NCI-H345 treated with DMSO at 0.1 percent for 48 hours (cell line): ENCODE data around the gene AP5M1.
"Not testable (repeated sequence)": the region's sequence is repeated elsewhere in the genome, so short reads cannot be mapped to it uniquely, and the experiment has no call there.

Source experiments
- DNase-seq: peaks from one replicate; lab custom pipeline; 2025; ENCODE audit not compliant: unreplicated experiment; lab: John Stamatoyannopoulos, UW

Gene AP5M1

DNA sequence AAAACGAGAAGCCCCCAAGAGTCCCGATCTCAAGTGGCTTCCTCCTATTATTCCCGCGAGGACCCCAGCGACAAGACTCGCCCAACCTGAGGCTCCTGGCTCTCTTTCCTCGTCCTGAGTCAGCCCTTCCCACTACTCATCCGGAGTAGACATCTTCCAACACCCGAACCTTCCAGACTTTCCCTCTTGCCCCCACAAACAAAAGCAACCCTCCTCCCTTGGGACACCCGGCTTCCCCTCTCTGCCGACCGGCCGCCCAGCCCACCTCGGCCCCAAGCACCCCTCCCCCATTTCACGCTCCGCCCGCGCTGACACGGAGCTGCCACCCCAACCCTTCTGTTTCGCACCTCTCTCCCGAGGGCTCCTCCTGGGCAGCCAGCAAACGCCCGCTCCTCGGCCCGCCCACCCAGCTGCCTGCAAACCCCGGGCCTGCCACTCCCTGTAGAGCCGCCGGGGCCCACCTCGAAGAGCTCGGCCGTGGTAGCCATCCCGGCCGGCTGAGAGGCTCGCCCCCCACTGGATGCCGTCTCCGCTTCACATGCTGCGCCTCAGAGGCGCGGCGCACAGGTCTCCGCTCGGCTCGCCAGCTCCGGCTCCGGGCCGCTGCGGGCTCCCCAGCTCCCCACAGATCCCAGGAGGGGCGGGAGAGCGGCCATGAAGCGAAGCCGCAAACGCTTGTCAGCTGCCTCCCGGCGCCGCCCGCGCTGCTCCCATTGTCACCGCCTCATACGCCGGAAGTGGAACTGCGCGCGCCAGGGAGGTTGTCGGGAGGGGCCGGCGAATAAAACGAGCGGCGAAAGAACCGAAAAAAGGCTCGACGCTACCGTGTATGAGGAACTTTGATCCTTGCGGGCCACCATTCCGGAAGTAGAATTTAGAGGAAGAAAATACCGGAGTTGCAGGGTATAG lies at the start of gene AP5M1, which contains the start of gene EXOC5:
Gene AP5M1, plus strand, starts transcription at position 811 of the 909 bp plus-strand sequence. CDS start 344 bp downstream, outside the sequence.
Gene EXOC5, minus strand, starts transcription at position 745 of the 909 bp plus-strand sequence. Its CDS starts 257 bp downstream, at position 488.
- peak; percentile 87 for DNase-seq

GRCh38 chr14:57221931-57222330 lies 46.8 kb upstream of the AP5M1 start:
- DNase-seq, result no peak

- DNase-seq, result no peak
These were observed 41.7 kb upstream of the AP5M1 start for GRCh38 chr14:57227083-57227482.

GRCh38 chr14:57228320-57228719 lies 40.5 kb upstream of the AP5M1 start:
- DNase-seq, result not testable (repeated sequence)

DNA sequence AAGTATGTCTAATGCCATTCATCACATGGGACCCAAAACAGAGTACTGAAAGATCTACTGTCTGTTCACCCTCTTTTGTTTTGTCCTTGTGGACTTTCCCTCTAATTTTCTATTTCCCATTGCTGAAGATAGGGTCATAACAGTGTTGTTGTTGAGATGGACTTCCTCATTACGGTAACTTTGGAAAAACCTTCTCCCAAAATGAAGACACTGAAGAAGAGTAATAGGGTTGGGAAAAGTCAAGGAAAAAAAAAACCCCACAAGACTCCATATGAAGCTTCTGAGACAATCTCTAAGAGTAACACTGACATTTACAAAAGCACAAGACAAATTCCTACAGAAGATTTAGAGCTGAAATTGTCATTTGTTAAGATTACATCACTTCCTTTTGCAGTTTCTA lies 36.8 kb upstream of the AP5M1 start:
- DNase-seq, result no peak

DNA sequence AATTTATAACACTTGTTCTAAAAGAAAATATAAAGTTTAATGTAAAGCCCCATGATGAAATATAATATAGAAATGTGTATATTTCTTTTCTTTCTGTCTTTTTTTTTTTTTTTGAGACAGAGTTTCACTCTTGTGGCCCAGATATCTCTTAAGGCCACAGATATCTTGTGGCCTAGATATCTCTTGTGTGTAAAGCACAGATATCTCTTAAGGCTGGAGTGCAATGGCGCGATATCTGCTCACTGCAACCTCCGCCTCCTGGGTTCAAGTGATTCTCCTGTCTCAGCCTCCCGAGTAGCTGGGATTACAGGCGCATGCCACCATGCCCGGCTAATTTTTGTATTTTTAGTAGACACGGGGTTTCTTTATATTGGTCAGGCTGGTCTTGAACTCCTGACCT lies 28.7 kb upstream of the AP5M1 start:
- not testable (repeated sequence) for DNase-seq

DNA sequence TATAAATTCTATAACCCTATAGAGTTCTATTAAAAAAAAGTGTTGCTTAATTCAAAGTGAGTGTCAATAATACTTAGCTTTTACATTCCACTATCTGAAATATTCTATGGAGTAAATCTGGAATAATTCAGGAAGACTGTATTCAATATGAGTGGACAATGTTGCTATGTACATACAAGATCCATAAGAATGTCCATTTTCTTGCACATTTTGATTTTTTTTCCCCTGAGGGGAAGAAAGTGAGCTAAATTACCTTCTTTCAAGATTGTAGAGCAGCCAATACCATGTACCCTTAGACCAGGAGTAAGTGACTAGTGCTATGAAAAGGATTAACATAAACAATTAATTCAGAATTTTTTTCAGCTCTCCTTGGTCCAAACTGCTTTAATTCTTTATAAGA lies 25.5 kb upstream of the AP5M1 start:
- no peak for DNase-seq

- no peak for DNase-seq
These were observed 24.7 kb upstream of the AP5M1 start for GRCh38 chr14:57244106-57244505.

- no peak for DNase-seq
These were observed 22.8 kb upstream of the AP5M1 start for GRCh38 chr14:57245941-57246340.

DNA sequence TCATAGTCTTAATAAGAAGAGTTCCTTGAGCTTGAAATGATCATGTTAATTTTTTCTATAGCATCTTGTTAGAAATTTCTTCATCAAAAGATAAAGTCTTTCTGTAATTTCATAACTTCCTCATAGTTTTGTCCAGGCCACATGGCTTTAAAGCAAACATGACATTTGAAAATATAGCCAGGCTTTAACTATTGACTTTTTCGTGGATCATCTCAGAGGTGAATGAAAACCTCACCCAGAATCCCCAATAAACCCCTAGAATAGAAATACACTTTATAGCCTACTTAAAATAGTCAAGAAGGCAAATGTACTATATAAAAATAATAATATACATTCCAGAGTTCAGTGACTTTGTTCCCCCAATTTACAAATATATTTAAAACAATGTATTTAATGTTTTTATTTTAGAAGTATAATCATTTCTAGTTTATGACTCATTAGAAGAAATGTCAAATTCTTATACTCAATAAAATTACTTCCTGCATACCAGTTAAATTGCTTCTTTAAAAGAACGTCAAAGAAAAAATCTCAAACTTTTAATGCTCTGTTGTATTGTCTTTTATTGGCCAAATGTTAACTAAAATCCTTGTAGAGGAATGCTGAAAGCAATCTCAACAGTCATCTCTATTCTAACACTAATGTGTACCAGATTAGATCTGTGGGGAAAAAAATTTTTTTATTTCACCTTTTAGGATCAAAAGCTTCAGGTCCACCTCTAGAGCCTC lies 21.7 kb upstream of the AP5M1 start:
- no peak for DNase-seq

GRCh38 chr14:57254884-57255283 lies 13.9 kb upstream of the AP5M1 start:
- DNase-seq, result no peak

DNA sequence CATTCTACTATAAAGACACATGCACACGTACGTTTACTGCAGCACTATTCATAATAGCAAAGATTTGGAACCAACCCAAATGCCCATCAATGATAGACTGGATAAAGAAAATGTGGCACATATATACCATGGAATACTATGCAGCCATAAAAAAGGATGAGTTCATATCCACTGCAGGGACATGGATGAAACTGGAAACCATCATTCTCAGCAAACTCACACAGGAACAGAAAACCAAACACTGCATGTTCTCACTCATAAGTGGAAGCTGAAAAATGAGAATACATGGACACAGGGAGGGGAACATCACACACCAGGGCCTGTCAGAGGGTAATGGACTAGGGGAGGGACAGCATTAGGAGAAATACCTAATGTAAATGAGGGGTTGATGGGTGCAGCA lies 10.6 kb upstream of the AP5M1 start:
- DNase-seq, result not testable (repeated sequence)

DNA sequence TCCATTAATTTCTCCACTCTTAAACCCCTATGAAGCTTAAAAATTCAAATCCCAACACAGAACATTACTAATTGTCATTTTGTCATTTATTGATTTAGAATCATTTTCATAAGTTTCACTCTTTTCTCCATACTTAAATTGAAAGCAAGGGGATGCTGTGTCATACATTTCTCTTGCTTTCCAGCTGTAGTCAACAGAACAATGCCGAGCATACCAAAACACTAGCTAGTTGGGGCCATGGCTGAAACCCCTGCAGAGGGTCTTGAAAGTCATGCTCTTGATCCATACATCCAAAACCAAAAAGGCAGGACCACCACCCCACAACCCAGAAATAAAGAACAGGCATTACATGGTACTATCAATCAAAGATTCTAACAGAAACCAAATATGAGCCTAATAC lies 9.1 kb upstream of the AP5M1 start:
- DNase-seq, result no peak

DNA sequence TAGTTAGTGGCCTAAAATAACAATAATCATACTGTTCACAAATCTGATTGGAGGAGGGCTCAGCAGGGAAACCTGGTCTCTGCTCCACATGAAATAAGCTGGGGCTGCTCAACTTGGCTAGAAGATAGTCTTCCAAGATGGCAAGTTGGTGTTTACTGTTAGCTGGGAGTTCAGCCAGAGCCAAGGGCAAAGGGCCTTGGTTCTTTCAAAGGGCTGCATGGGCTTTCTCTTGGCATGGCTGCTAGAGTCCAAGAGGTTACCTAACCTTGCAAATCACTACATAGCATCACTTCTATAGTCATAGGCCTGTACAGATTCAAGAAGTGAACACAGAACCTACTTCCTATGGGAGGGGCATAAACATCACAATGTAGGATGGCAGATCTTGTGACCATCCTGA lies 7.2 kb upstream of the AP5M1 start:
- DNase-seq, result no peak

GRCh38 chr14:57262117-57262516 lies 6.7 kb upstream of the AP5M1 start:
- DNase-seq, result no peak

DNA sequence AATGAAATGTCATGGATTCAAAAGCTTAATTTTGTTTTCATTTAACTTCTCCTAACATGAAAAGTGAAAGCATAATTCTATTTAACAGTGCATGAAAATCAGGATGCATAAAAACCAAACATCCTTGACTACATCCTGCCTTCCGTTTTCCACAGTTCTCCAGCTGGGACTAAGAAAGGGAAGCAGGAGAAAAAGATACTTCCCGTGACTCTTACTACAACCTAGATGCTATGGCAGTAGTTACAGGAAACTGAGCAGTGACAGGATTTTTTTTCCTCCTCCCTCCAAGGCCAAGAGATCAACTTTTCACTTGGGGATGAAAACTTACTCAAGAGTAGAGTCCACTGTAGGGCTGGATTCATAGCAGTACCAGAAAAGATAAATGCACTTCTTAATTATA lies 2.7 kb upstream of the AP5M1 start:
- DNase-seq, result no peak

GRCh38 chr14:57273236-57273635 lies 4.5 kb downstream of the AP5M1 start:
- no peak for DNase-seq

GRCh38 chr14:57274551-57274950 lies 5.8 kb downstream of the AP5M1 start:
- no peak for DNase-seq

- no peak for DNase-seq
These were observed 6.4 kb downstream of the AP5M1 start for GRCh38 chr14:57275023-57275664.

DNA sequence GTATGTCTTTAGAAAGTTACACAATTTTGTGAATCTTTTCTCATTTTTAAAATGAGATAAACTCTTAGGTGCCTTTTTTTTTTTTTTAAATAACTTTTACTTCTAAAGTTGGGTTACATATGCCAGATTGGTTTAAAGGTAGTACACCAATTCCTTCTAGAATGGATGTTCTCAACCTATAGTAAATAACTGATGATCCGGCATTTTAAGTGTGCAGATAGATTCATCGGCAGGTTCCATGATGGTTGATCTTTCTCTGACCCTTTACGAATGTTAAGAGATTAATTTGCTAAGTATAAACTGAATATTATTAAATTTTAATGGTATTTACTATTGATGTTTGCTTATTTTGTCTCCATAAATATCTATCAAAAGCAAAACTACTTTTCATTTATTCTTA lies 8.3 kb downstream of the AP5M1 start:
- no peak for DNase-seq

GRCh38 chr14:57287745-57288144 lies 19.0 kb downstream of the AP5M1 start:
- DNase-seq, result no peak

- DNase-seq, result no peak
These were observed 22.0 kb downstream of the AP5M1 start for GRCh38 chr14:57290751-57291150.
